ENCODE data around the gene NCS1.

- TF ChIP-seq EZH2 (IDR thresholded peaks at IDR 0.05; ENCODE audit: borderline replicate concordance, low read depth, low read length, poor library complexity, severe bottlenecking) (no peak), CTCF (conservative IDR thresholded peaks at IDR 0.05; ENCODE audit: low read depth, low read length) (no peak)
Observed at GRCh38 chr9:130222833-130223232, 50.6 kb downstream of the NCS1 start.
